Measurements from ENCODE around the gene TSPAN13. TPM values are rescaled to one million over a fixed set of nuclear protein-coding genes. Genes with fewer than 3 reads are reported as not detected.

The TSPAN13 gene
- total RNA-seq, 6 experiments from 2014 or later: 19.5 to 60.9 (median 23.4) TPM

DNA sequence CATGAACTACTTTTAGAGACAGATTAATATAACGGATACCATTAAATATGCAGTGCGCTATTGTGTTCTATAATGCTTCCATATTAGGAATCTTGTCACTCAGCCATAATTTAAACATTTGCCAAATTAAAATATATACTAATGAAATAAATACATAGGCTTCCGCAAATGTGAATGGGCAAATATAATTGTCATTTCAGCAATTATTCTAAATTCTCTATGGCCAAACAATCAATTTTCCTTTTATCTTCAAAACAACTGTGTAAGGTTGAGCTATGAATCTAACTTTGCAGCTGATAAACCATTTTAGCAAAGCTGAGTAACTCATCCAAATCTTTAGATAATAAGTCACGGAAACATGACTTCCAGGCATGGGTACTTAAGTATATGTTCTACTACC is 20.7 kb upstream of the TSPAN13 start:
- Mint-ChIP-seq H3K9me3 (no peaks in the 10 kb centered on the region), H3K27me3 (ENCODE audit: insufficient read depth) (peaks cover 1% of the 10 kb centered on the region; the same call in 1 of the 2 replicates), H3K27ac (no peak overlapping the region), H3K4me1 (ENCODE audit: low read depth) (peaks cover 9% of the 10 kb centered on the region; the same call in 1 of the 2 replicates), H3K4me3 (no peak overlapping the region), H3K36me3 (ENCODE audit: low read depth) (no peaks in the 10 kb centered on the region)
- DNase-seq: no peak
- TF ChIP-seq CTCF (IDR thresholded peaks at IDR 0.05): no peak

- DNase-seq: no peak
- H3K36me3 Mint-ChIP-seq (ENCODE audit: low read depth): no peaks in the 10 kb centered on the region
Measured at GRCh38 chr7:16734148-16734726, 19.3 kb upstream of the TSPAN13 start.

DNA sequence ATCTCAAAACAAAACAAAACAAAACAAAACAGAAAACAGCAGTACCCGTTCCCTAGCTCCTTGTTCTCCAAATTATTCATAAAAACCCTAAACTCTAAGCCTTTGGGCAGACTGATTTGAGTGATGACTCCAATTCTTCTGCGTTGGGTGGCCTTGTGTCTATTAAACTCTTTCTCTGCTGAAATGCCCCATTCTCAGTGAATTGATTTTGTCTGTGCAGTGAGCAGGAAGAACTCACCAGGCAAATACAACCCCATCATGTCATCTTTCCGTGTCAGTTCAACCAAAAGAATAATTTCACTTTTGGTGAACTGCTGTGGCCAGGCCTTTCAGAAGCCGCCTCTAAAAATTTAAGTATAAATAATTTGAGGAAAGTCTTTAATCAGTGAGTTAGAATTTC is 18.5 kb upstream of the TSPAN13 start:
- Mint-ChIP-seq H3K9me3 (no peaks in the 10 kb centered on the region), H3K27me3 (ENCODE audit: insufficient read depth) (peaks cover 1% of the 10 kb centered on the region; the same call in 1 of the 2 replicates), H3K4me3 (no peak overlapping the region), H3K36me3 (ENCODE audit: low read depth) (no peaks in the 10 kb centered on the region), H3K4me1 (ENCODE audit: low read depth) (peaks cover 24% of the 10 kb centered on the region), H3K27ac (no peak overlapping the region)
- no peak for TF ChIP-seq CTCF (IDR thresholded peaks at IDR 0.05)
- DNase-seq: no peak

More at GRCh38 chr7:16734148-16734726, 19.3 kb upstream of the TSPAN13 start:
- Mint-ChIP-seq H3K27me3 (ENCODE audit: insufficient read depth) (peaks cover 1% of the 10 kb centered on the region; the same call in 1 of the 2 replicates), H3K9me3 (no peaks in the 10 kb centered on the region), H3K27ac (no peak overlapping the region), H3K4me3 (no peak overlapping the region), H3K4me1 (ENCODE audit: low read depth) (peaks cover 17% of the 10 kb centered on the region)
- no peak for TF ChIP-seq CTCF (IDR thresholded peaks at IDR 0.05)

- Mint-ChIP-seq H3K4me1 (ENCODE audit: low read depth) (peaks cover 56% of the 10 kb centered on the region), H3K4me3 (no peak overlapping the region), H3K9me3 (no peaks in the 10 kb centered on the region), H3K27me3 (ENCODE audit: insufficient read depth) (no peaks in the 10 kb centered on the region; the same call in 1 of the 2 replicates), H3K27ac (no peak overlapping the region), H3K36me3 (ENCODE audit: low read depth) (no peaks in the 10 kb centered on the region)
- no peak for TF ChIP-seq CTCF (IDR thresholded peaks at IDR 0.05)
- no peak for DNase-seq
Measured at GRCh38 chr7:16738011-16738688, 15.4 kb upstream of the TSPAN13 start.

- Mint-ChIP-seq H3K9me3 (no peaks in the 10 kb centered on the region), H3K27me3 (ENCODE audit: insufficient read depth) (no peaks in the 10 kb centered on the region), H3K4me1 (ENCODE audit: low read depth) (peaks cover 67% of the 10 kb centered on the region)
Measured at GRCh38 chr7:16739863-16740622, 13.5 kb upstream of the TSPAN13 start.

More at GRCh38 chr7:16739863-16740622, 13.5 kb upstream of the TSPAN13 start:
- no peaks in the 10 kb centered on the region for H3K36me3 Mint-ChIP-seq (ENCODE audit: low read depth)
- DNase-seq: peak; percentile 99
- TF ChIP-seq CTCF (IDR thresholded peaks at IDR 0.05): no peak
- peak overlapping the region; percentile 85 for H3K27ac Mint-ChIP-seq
- H3K4me3 Mint-ChIP-seq: peak overlapping the region; percentile 47

Data from HFFc6 (cell line).